Uterus (tissue), 4 donors: ENCODE data around the gene IFNG. TPM values are rescaled to one million over a fixed set of nuclear protein-coding genes. Genes with fewer than 3 reads are reported as not detected.

Source experiments
- DNase-seq, 2 donors: peaks; one replicate each; pipeline ENCODE4 v3.0.0-alpha.2; 2019 to 2020
- H3K27ac ChIP-seq, 2 donors: fragments of 200-600 bp; sonication (generic); 1 replicate in 1 of 2; 2 replicates in 1 of 2; pipeline ENCODE4 v1.5.1; 2016 to 2018
- H3K27me3 ChIP-seq, 2 donors: fragments of 200-600 bp; sonication (generic); one replicate each; pipeline ENCODE4 v1.5.1; 2018 to 2019; ENCODE audit warnings: control low read depth in 1 of 2
- H3K36me3 ChIP-seq, 2 donors: fragments of 200-600 bp; sonication (generic); one replicate each; pipeline ENCODE4 v1.5.1; 2019; ENCODE audit warnings: control low read depth in 1 of 2
- H3K4me1 ChIP-seq, 2 donors: fragments of 200-600 bp; sonication (generic); one replicate each; pipeline ENCODE4 v1.5.1; 2018 to 2019; ENCODE audit warnings: control low read depth in 1 of 2
- H3K4me3 ChIP-seq, 2 donors: fragments of 200-600 bp; sonication (generic); 1 replicate in 1 of 2; 2 replicates in 1 of 2; pipeline ENCODE4 v1.5.1; 2018 to 2019; ENCODE audit warnings: mild to moderate bottlenecking in 1 of 2
- H3K9me3 ChIP-seq, 2 donors: fragments of 200-600 bp; sonication (generic); one replicate each; pipeline ENCODE4 v1.5.1; 2019; ENCODE audit warnings: control low read depth in 1 of 2
- CTCF ChIP-seq, 4 experiments: fragments of 200-600 bp in 2 of 4; fragments of 450-650 bp in 2 of 4; sonication (generic) in 2 of 4; IDR thresholded peaks; one replicate each; pipeline ENCODE4 v1.5.1; 2016 to 2019; ENCODE audit warnings: antibody characterized with exemption in 4 of 4, mild to moderate bottlenecking in 2 of 4, moderate library complexity in 1 of 4
- POLR2A ChIP-seq, 2 donors: fragments of 450-650 bp; IDR thresholded peaks; one replicate each; pipeline ENCODE4 v1.6.1; 2016; ENCODE audit warnings: antibody characterized with exemption in 2 of 2, mild to moderate bottlenecking in 1 of 2, moderate library complexity in 1 of 2
- intact Hi-C: fragments of 100-400 bp; cut with DNase I; formaldehyde crosslinking; loops from one replicate; pipeline ENCODE4 v1.15.1; 2023; ENCODE audit warnings: low total_unique reads
- total RNA-seq, 4 donors: library from RNA; depleted of rRNA in 3 of 4; stranded (reverse); fragments of >200 nt in 3 of 4; gene quantifications; one replicate each; pipeline versions ENCODE4 v1.1.0 to v1.2.4, GENCODE V29; 2014 to 2023
- donor health status: DM: yes; HTN: yes; CAD: no.

Gene IFNG
- total RNA-seq, 4 donors from 2014 or later = not detected

GRCh38 chr12:68185598-68185997, 26.1 kb upstream of the IFNG start:
- no peaks in the 10 kb centered on the region for H3K4me1 ChIP-seq
- H3K36me3 ChIP-seq = no peaks in the 10 kb centered on the region
- DNase-seq = no peak
- no peak overlapping the region for H3K4me3 ChIP-seq
- H3K27me3 ChIP-seq = no peaks in the 10 kb centered on the region
- H3K9me3 ChIP-seq = no peaks in the 10 kb centered on the region
- no peak overlapping the region for H3K27ac ChIP-seq
- intact Hi-C loops = no loop called here
- TF ChIP-seq CTCF (IDR thresholded peaks at IDR 0.05) (no peak), POLR2A (IDR thresholded peaks at IDR 0.05) (no peak)

- H3K9me3 ChIP-seq = no peaks in the 10 kb centered on the region
- H3K27me3 ChIP-seq = no peaks in the 10 kb centered on the region
- H3K27ac ChIP-seq = no peak overlapping the region
- no peaks in the 10 kb centered on the region for H3K36me3 ChIP-seq
- no peak for DNase-seq
- no peaks in the 10 kb centered on the region for H3K4me1 ChIP-seq
- intact Hi-C loops = no loop called here
- no peak overlapping the region for H3K4me3 ChIP-seq
- TF ChIP-seq POLR2A (IDR thresholded peaks at IDR 0.05) (no peak), CTCF (IDR thresholded peaks at IDR 0.05) (no peak)
Observed at GRCh38 chr12:68180792-68181744, 21.5 kb upstream of the IFNG start.

GRCh38 chr12:68178774-68179439, 19.4 kb upstream of the IFNG start:
- no peaks in the 10 kb centered on the region for H3K9me3 ChIP-seq
- H3K27me3 ChIP-seq = no peaks in the 10 kb centered on the region
- no peaks in the 10 kb centered on the region for H3K36me3 ChIP-seq
- no peak overlapping the region for H3K27ac ChIP-seq
- no peak for DNase-seq
- intact Hi-C loops = no loop called here
- no peak overlapping the region for H3K4me3 ChIP-seq
- TF ChIP-seq POLR2A (IDR thresholded peaks at IDR 0.05) (no peak), CTCF (IDR thresholded peaks at IDR 0.05) (no peak)
- no peaks in the 10 kb centered on the region for H3K4me1 ChIP-seq

DNA sequence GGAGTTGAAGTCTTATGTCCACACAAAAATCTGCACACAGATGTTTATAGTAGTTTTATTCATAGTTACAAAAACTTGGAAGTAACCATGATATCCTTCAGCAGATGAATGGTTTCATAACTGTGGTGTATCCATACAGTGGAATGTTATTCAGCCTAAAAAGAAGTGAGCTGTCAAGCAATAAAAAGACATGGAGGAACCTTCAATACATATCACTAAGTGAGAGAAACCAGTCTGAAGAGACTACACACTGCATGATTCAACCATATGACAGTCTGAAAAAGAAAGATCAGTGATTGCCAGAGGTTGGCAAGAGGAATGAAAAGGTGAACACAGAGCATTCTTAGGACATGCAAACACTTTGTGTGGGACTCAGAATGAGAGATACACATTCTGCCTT, 18.6 kb upstream of the IFNG start:
- Histone ChIP-seq H3K4me1 (no peaks in the 10 kb centered on the region), H3K36me3 (no peaks in the 10 kb centered on the region), H3K4me3 (no peak overlapping the region), H3K27ac (no peak overlapping the region), H3K27me3 (no peaks in the 10 kb centered on the region), H3K9me3 (no peaks in the 10 kb centered on the region)
- intact Hi-C loops = no loop called here
- no peak for DNase-seq
- no peak for TF ChIP-seq POLR2A (IDR thresholded peaks at IDR 0.05)
- TF ChIP-seq CTCF (IDR thresholded peaks at IDR 0.05) = no peak

DNA sequence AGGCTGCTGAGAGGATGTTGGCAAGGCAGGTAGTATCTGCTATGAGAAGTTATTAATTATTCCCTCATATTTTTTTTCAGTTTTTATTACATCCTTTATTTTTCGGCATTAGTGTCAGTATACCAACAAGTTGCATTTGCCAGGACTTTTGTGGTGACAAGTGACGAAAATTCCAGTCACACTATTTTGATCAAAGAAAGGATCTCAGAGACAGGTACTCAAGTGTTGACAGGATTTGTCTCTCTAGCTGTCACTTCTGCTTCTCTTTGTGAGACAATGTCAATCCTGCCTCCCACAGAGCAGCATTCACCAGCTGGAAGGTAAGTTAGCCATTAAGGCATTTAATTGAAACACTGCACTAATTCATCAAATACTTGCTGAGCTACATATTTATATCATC, 18.0 kb upstream of the IFNG start:
- Histone ChIP-seq H3K4me1 (no peaks in the 10 kb centered on the region), H3K36me3 (no peaks in the 10 kb centered on the region), H3K27me3 (no peaks in the 10 kb centered on the region), H3K27ac (no peak overlapping the region), H3K9me3 (no peaks in the 10 kb centered on the region), H3K4me3 (no peak overlapping the region)
- no peak for TF ChIP-seq POLR2A (IDR thresholded peaks at IDR 0.05)
- TF ChIP-seq CTCF (IDR thresholded peaks at IDR 0.05) = no peak
- DNase-seq = no peak
- intact Hi-C loops = no loop called here
